Measurements from ENCODE around the gene RPS6KA2. TPM values are rescaled to one million over a fixed set of nuclear protein-coding genes. Genes with fewer than 3 reads are reported as not detected.

Gene RPS6KA2
- polyA plus RNA-seq, 1 donor (not counting 4 experiments of a cell fraction or from before 2014, with no cell fraction given) = 8.2 TPM

GRCh38 chr6:166486536-166486880 lies 140.5 kb downstream of the RPS6KA2 start:
- DNase-seq (ENCODE audit: low read depth, low spot score) = no peak
- Histone ChIP-seq H3K4me1 (ENCODE audit: control insufficient read depth, extremely low read depth, insufficient read depth, low read length) (no peaks in the 10 kb centered on the region), H3K36me3 (ENCODE audit: control insufficient read depth in 2 of 2, extremely low read depth in 1 of 2, insufficient read depth in 2 of 2, low read length in 2 of 2) (no peaks in the 10 kb centered on the region), H3K4me2 (ENCODE audit: control insufficient read depth, extremely low read depth, insufficient read depth, low read depth, low read length) (no peak overlapping the region), H3K9me3 (ENCODE audit: control insufficient read depth, low read depth, low read length) (no peaks in the 10 kb centered on the region), H3K79me2 (ENCODE audit: control insufficient read depth, insufficient read depth, low read length) (no peaks in the 10 kb centered on the region), H3K9me1 (ENCODE audit: control insufficient read depth, extremely low read depth, insufficient read depth, low read length) (no peaks in the 10 kb centered on the region), H3K27me3 (ENCODE audit: control insufficient read depth, extremely low read depth, insufficient read depth, low read length) (no peaks in the 10 kb centered on the region), H3K9ac (ENCODE audit: control insufficient read depth, extremely low read depth, insufficient read depth, low read length) (no peak overlapping the region), H3K27ac (ENCODE audit: control insufficient read depth, insufficient read depth, low read length) (no peak overlapping the region), H2AFZ (ENCODE audit: control insufficient read depth, low read length) (no peak overlapping the region), H3K4me3 (ENCODE audit: control insufficient read depth in 2 of 3, extremely low read depth in 1 of 3, insufficient read depth in 2 of 3, low read depth in 1 of 3, low read length in 3 of 3) (no peak overlapping the region), H4K20me1 (ENCODE audit: control insufficient read depth, extremely low read depth, insufficient read depth, low read length) (no peaks in the 10 kb centered on the region)
- dilution Hi-C loops (cut with MboI; ENCODE audit: extremely low pct_ligation_motif_present, low sequenced_read_pairs) = no loop called here
- TF ChIP-seq EZH2 (IDR thresholded peaks at IDR 0.05; ENCODE audit: low read length) (no peak), CTCF (optimal IDR thresholded peaks at IDR 0.05 in 1 of 3, IDR thresholded peaks at IDR 0.05 in 1 of 3, conservative IDR thresholded peaks at IDR 0.05 in 1 of 3; ENCODE audit: extremely low read depth in 1 of 3, insufficient read depth in 2 of 3, low read length in 3 of 3) (no peak)
- no peak for FAIRE-seq

- Histone ChIP-seq H3K4me3 (ENCODE audit: control insufficient read depth in 2 of 3, extremely low read depth in 1 of 3, insufficient read depth in 2 of 3, low read depth in 1 of 3, low read length in 3 of 3) (no peak overlapping the region), H3K4me2 (ENCODE audit: control insufficient read depth, extremely low read depth, insufficient read depth, low read depth, low read length) (no peak overlapping the region), H2AFZ (ENCODE audit: control insufficient read depth, low read length) (no peak overlapping the region), H3K9ac (ENCODE audit: control insufficient read depth, extremely low read depth, insufficient read depth, low read length) (no peak overlapping the region), H3K36me3 (ENCODE audit: control insufficient read depth in 2 of 2, extremely low read depth in 1 of 2, insufficient read depth in 2 of 2, low read length in 2 of 2) (no peaks in the 10 kb centered on the region), H3K27ac (ENCODE audit: control insufficient read depth, insufficient read depth, low read length) (no peak overlapping the region), H3K27me3 (ENCODE audit: control insufficient read depth, extremely low read depth, insufficient read depth, low read length) (no peaks in the 10 kb centered on the region), H4K20me1 (ENCODE audit: control insufficient read depth, extremely low read depth, insufficient read depth, low read length) (no peaks in the 10 kb centered on the region), H3K79me2 (ENCODE audit: control insufficient read depth, insufficient read depth, low read length) (no peaks in the 10 kb centered on the region), H3K9me1 (ENCODE audit: control insufficient read depth, extremely low read depth, insufficient read depth, low read length) (no peaks in the 10 kb centered on the region), H3K4me1 (ENCODE audit: control insufficient read depth, extremely low read depth, insufficient read depth, low read length) (no peaks in the 10 kb centered on the region), H3K9me3 (ENCODE audit: control insufficient read depth, low read depth, low read length) (no peaks in the 10 kb centered on the region)
- no peak for DNase-seq (ENCODE audit: low read depth, low spot score)
- FAIRE-seq = no peak
- TF ChIP-seq CTCF (optimal IDR thresholded peaks at IDR 0.05 in 1 of 3, IDR thresholded peaks at IDR 0.05 in 1 of 3, conservative IDR thresholded peaks at IDR 0.05 in 1 of 3; ENCODE audit: extremely low read depth in 1 of 3, insufficient read depth in 2 of 3, low read length in 3 of 3) = peak in 1 of 3 experiments; percentile 30
- no peak for TF ChIP-seq EZH2 (IDR thresholded peaks at IDR 0.05; ENCODE audit: low read length)
- dilution Hi-C loops (cut with MboI; ENCODE audit: extremely low pct_ligation_motif_present, low sequenced_read_pairs) = no loop called here
Measured at GRCh38 chr6:166485651-166486535, 141.2 kb downstream of the RPS6KA2 start.
